Fibroblast of skin of left quadriceps (primary cell): Measurements from ENCODE around the gene INTS6.

Source experiments
- DNase-seq, 2 experiments: peaks; one replicate each; pipeline ENCODE4 v3.0.0-alpha.2; 2013; ENCODE audit warnings: low read depth in 2 of 2

INTS6 gene

GRCh38 chr13:51412431-51412830 lies 40.4 kb downstream of the INTS6 start:
- DNase-seq, result no peak

GRCh38 chr13:51405176-51405575 lies 47.7 kb downstream of the INTS6 start:
- DNase-seq, result no peak

- DNase-seq, result peak; percentile 17 to 23
Observed at GRCh38 chr13:51397262-51397941, 55.4 kb downstream of the INTS6 start.

GRCh38 chr13:51396352-51396751 lies 56.5 kb downstream of the INTS6 start:
- DNase-seq, result no peak

GRCh38 chr13:51394724-51395123 lies 58.1 kb downstream of the INTS6 start:
- DNase-seq, result no peak

DNA sequence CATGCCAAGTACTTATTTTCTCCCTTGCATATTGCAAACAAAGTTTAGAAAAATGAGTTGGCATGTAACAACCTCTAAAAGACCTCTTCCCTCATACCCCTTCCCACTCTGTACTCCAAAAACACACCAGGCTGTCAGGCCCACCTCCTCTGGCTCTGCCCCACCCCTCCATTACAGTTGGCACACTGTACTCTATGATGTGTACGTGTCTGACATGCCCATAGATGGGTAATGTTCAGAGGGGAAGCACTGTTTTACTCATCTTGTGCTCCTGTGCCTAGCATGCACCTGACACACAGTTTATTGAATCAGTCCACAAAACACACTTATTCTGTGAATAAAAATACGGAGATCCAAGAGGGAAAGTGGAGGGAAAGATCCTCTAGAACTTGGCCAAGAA lies 67.7 kb downstream of the INTS6 start:
- DNase-seq, result no peak

- no peak for DNase-seq
Observed at GRCh38 chr13:51380269-51380668, 72.6 kb downstream of the INTS6 start.

DNA sequence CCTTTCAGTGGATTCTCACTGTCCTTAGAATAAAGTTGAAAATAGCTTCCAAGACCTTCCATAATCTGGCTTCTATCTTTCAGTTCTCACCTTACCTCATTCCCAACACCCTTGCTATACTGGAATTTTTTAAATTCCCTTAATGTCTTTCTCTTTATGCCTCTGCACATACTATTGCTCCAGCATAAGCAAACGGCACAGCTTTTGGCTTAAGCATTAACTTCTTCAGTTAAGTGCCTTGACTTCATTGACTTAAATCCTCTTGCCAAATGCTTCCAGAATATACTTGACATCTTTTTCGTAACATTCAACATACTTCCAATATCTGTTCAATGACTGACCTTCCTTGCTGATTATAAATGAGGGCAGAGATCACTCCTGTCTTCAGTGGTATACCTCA lies 79.4 kb downstream of the INTS6 start:
- DNase-seq, result no peak

DNA sequence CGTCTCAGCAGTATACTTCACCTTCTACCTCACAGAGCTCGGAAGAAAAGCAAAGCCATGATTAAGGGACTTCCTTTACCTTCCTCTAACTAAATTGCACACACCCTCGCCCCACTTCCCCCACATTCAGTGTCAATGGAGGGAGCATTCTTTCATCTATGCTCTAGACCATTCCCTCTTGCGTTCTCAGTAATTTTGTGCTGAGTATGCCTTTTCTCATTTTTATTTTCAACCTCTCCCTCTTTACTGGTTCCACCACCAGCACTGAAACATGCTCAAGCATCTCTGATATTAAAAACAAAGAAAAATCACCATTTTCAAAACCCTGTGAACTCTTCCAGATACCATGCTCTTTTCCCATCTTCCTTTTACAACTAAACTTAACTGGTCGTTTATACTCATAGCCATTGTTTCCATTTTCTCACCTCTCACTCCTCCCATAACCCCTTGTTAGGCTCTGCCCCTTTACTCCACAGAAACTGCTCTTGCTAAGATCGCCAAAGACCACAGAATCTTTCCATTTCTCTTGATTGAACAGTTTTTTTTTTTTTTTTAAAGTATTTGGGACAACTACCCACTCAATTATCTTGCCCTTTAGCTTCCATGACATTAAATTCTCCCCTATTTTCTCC lies 81.0 kb downstream of the INTS6 start:
- no peak for DNase-seq

GRCh38 chr13:51370811-51371210 lies 82.0 kb downstream of the INTS6 start:
- DNase-seq, result no peak

DNA sequence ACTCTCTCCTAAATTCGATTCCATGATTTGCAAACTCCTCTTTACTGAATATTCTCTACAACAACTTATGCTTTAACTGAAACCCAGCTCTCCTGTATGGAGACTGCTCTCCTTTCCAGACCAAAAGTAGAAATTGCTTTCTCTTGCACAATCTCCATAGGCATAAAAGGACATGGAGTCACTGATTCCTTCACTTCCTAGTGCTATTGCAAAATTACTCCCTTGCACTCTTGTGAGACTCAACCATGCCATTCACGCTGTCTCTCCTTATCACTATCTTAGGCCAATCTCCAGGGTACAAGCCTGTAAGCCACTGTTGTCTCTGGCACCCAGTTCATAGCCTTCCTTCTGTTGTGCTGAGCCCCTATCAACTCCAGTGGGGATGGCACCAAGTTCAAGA lies 82.7 kb downstream of the INTS6 start:
- peak; percentile 28 to 29 for DNase-seq

DNA sequence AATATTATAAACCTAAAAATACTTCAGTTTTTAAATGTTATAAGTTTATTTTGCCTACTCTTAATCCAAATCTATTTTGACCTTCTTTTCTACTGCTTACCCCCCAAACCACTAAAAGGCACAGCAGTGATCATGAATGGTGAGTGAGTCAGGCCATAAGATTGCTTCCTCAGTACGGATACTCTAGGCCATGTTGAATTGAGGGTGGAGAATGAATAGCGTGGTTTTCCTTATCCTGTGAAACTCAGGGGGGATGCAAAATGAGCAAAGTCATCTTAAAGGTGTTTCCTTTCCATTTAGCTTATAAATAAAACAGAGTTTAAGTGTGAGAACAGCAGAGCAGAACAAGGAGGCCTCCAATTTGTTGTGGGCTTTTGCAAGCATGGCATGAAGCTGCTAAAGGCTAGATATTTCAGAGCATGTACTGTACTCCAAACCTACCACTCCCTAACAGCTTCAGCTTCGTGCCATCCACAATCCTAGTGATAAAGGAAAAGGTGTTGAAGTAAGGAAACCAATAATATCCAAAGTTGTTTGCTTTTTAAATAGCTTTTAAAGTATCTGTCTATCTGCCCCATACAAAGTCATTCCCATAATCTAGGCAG lies 88.3 kb downstream of the INTS6 start:
- peak; percentile 56 to 62 for DNase-seq

GRCh38 chr13:51363625-51364024 lies 89.2 kb downstream of the INTS6 start:
- no peak for DNase-seq

GRCh38 chr13:51361106-51361505 lies 91.7 kb downstream of the INTS6 start:
- DNase-seq, result peak in 1 of 2 experiments; percentile 31

DNA sequence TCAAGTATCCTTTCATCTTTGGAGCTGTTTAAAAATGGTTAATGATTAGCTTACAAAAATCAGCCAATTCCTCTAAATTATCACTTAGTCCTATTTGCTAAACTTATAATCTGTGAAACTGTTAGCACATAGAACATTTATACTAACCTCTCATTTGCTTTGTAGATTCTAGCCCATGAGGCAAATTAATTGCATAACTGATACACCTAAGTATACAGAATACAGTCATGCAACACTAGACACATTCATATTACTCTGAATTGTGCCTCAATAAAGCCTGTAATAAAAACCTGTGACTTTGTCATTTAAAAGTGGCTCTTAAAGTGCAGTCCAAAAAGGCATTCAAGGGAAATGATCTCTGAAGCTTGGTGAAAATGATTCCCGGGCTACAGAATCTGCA lies 92.3 kb downstream of the INTS6 start:
- no peak for DNase-seq

GRCh38 chr13:51359352-51359751 lies 93.5 kb downstream of the INTS6 start:
- DNase-seq, result no peak

- DNase-seq, result no peak
Observed at GRCh38 chr13:51357928-51358595, 94.8 kb downstream of the INTS6 start.

DNA sequence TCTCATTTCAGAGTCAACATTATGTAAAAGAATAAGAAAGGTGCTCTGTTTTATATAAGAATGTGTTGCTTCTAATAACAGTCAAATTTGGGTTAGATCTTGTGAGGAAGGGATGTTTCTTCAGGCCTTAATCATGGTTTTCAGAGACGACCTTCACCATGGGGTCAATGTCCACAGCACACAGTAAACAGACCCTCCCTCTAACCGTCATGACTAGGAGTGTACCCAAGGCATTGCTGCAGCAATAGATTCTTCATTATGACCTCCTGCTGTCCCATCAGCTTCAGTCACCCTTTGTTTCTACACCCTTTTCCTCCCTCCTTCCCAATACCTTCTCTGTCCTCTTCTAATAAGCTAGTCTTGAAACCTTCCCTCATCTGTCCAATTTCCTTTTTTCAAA lies 97.6 kb downstream of the INTS6 start:
- DNase-seq, result no peak

- DNase-seq, result no peak
Observed at GRCh38 chr13:51349016-51349415, 103.8 kb downstream of the INTS6 start.

GRCh38 chr13:51348069-51348967 lies 104.5 kb downstream of the INTS6 start:
- no peak for DNase-seq

GRCh38 chr13:51347099-51347498 lies 105.7 kb downstream of the INTS6 start:
- no peak for DNase-seq

DNA sequence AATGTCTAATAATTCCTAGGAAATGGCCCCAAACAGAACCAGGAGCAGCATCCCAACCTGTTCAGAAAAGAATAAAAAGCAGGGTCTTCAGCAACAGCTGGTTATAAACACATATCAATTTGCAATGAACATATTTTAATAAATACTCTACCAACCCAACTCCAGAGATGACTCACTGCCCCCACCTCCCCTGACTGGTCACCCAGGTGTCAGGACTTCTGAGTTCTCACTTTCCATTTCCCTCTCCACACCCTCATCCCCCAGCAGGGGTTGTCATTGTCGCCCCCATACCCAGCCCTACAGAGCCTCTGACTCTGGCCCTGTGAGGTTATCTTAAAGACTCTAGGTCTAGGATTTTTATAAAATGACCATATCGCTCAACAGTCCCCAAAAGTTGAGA lies 106.4 kb downstream of the INTS6 start:
- DNase-seq, result no peak
